ENCODE measurements around the gene NUP62CL. TPM values are rescaled to one million over a fixed set of nuclear protein-coding genes. Genes with fewer than 3 reads are reported as not detected.
A peak's percentile ranks its signal among the peaks of the same experiment; 100 is the strongest.
"Not testable (repeated sequence)": the region's sequence is repeated elsewhere in the genome, so short reads cannot be mapped to it uniquely, and the experiment has no call there.

The NUP62CL gene
- total RNA-seq, 2 experiments from 2014 or later, result 1.9 to 3.7 TPM

GRCh38 chrX:107207943-107208342, 1.7 kb upstream of the NUP62CL start:
- Mint-ChIP-seq H3K27me3 (peaks cover 7% of the 10 kb centered on the region), H3K27ac (no peak overlapping the region), H3K36me3 (ENCODE audit: low read depth) (no peaks in the 10 kb centered on the region), H3K4me3 (no peak overlapping the region), H3K9me3 (no peaks in the 10 kb centered on the region), H3K4me1 (ENCODE audit: low read depth) (peaks cover 2% of the 10 kb centered on the region)
- no peak for ATAC-seq
- ChIA-PET POLR2A (no interaction called here), CTCF (no interaction called here)
- no peak for DNase-seq
- TF ChIP-seq, protein P1, sequence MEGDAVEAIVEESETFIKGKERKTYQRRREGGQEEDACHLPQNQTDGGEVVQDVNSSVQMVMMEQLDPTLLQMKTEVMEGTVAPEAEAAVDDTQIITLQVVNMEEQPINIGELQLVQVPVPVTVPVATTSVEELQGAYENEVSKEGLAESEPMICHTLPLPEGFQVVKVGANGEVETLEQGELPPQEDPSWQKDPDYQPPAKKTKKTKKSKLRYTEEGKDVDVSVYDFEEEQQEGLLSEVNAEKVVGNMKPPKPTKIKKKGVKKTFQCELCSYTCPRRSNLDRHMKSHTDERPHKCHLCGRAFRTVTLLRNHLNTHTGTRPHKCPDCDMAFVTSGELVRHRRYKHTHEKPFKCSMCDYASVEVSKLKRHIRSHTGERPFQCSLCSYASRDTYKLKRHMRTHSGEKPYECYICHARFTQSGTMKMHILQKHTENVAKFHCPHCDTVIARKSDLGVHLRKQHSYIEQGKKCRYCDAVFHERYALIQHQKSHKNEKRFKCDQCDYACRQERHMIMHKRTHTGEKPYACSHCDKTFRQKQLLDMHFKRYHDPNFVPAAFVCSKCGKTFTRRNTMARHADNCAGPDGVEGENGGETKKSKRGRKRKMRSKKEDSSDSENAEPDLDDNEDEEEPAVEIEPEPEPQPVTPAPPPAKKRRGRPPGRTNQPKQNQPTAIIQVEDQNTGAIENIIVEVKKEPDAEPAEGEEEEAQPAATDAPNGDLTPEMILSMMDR (IDR thresholded peaks at IDR 0.05), result no peak
- intact Hi-C loops (cut with micrococcal nuclease), result no loop called here

GRCh38 chrX:107207089-107207488, 856 bp upstream of the NUP62CL start:
- no peak for DNase-seq
- no peak overlapping the region for H3K27ac Mint-ChIP-seq
- H3K4me3 Mint-ChIP-seq, result no peak overlapping the region
- CTCF ChIA-PET, result no interaction called here
- ATAC-seq, result no peak
- TF ChIP-seq, protein P1 (IDR thresholded peaks at IDR 0.05), result no peak
- H3K9me3 Mint-ChIP-seq, result no peaks in the 10 kb centered on the region
- POLR2A ChIA-PET, result no interaction called here
- H3K36me3 Mint-ChIP-seq (ENCODE audit: low read depth), result no peaks in the 10 kb centered on the region
- H3K4me1 Mint-ChIP-seq (ENCODE audit: low read depth), result peaks cover 2% of the 10 kb centered on the region
- intact Hi-C loops (cut with micrococcal nuclease), result no loop called here
- peaks cover 7% of the 10 kb centered on the region for H3K27me3 Mint-ChIP-seq

DNA sequence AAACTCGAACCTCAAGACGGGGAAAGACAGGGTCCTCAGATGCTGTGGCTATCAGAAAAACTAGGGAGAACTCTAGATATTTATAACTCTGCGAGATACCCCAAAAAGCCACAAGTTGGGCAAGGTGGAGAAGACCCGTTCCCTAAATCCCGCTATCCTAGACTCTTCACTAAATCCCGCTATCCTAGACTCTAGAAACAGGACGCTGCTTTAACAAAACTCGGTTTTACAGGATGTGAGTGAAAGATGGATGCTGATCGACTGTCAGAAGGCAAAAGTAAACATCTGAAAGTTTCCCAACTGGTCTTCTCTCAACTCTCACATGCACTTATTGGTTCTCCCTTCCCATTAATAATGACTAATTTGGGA, 448 bp upstream of the NUP62CL start:
- no peak overlapping the region for H3K27ac Mint-ChIP-seq
- DNase-seq, result no peak
- ChIA-PET CTCF (no interaction called here), POLR2A (interaction anchor here (0.6 kb wide), 1 partner anchor 263 kb away, joined by 3 read pairs; no protein-coding TSS in a partner anchor)
- H3K36me3 Mint-ChIP-seq (ENCODE audit: low read depth), result no peaks in the 10 kb centered on the region
- TF ChIP-seq, protein P1 (IDR thresholded peaks at IDR 0.05), result no peak
- H3K27me3 Mint-ChIP-seq, result peaks cover 7% of the 10 kb centered on the region
- H3K4me3 Mint-ChIP-seq, result peak overlapping the region; percentile 87
- peaks cover 2% of the 10 kb centered on the region for H3K4me1 Mint-ChIP-seq (ENCODE audit: low read depth)
- ATAC-seq, result no peak
- H3K9me3 Mint-ChIP-seq, result no peaks in the 10 kb centered on the region
- intact Hi-C loops (cut with micrococcal nuclease), result no loop called here

DNA sequence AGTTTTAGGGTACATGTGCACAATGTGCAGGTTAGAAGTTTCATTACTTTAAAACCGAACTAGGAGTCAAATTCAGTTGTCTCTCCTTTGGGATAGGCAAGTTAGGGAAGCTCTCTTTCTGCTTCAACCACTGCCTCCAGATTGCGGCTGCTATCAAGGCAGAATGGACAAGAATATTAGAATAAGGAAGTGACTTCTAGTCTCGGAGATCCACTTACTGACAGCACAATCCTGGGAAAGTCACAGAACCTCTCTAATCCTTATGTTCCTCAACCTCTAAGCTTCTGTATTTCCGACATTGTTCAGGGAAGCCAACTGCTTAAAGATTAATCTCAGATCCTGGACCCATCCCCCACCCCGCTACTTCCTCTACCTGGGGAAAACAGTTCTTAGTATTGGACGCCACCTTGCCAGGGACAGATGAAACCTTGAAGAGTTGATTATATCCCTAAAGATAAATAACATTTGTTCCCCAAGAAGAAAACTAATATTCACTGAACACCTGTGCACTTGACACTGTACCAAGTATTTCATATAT, 2.1 kb downstream of the NUP62CL start:
- peaks cover 7% of the 10 kb centered on the region for H3K27me3 Mint-ChIP-seq

DNA sequence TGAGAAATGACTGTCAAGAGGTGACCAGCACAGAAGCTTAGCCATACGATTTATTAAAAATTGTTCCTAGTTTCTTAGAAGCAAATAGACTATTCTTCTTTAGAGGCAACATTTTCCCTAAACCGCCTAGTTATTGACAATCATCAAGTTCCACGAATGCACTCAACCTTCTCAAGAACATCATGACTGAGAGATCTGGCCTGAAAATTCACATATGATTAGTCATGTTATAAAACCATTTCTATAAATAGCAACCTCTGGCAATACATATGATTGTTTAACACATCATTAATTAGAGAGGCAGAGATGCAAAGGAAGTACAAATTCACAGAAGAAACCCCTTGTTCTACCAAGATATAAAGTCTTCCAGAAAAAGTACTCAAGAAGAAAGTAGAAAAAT, 6.7 kb downstream of the NUP62CL start:
- Mint-ChIP-seq H3K27ac (no peak overlapping the region), H3K9me3 (no peaks in the 10 kb centered on the region), H3K27me3 (no peaks in the 10 kb centered on the region), H3K4me1 (ENCODE audit: low read depth) (no peaks in the 10 kb centered on the region), H3K36me3 (ENCODE audit: low read depth) (no peaks in the 10 kb centered on the region), H3K4me3 (no peak overlapping the region)
- intact Hi-C loops (cut with micrococcal nuclease), result no loop called here
- POLR2A ChIA-PET, result no interaction called here
- TF ChIP-seq, protein P1 (IDR thresholded peaks at IDR 0.05), result no peak
- no peak for ATAC-seq
- no peak for DNase-seq
- CTCF ChIA-PET, result no interaction called here

More for the DNA sequence above, 2.1 kb downstream of the NUP62CL start:
- Mint-ChIP-seq H3K27ac (no peak overlapping the region), H3K4me1 (ENCODE audit: low read depth) (peaks cover 2% of the 10 kb centered on the region), H3K36me3 (ENCODE audit: low read depth) (no peaks in the 10 kb centered on the region), H3K4me3 (no peak overlapping the region), H3K9me3 (no peaks in the 10 kb centered on the region)
- no peak for DNase-seq
- TF ChIP-seq, protein P1 (IDR thresholded peaks at IDR 0.05), result no peak
- CTCF ChIA-PET, result no interaction called here
- POLR2A ChIA-PET, result no interaction called here
- ATAC-seq, result no peak
- intact Hi-C loops (cut with micrococcal nuclease), result no loop called here

- H3K27ac Mint-ChIP-seq; intact Hi-C loops (cut with micrococcal nuclease); H3K27me3 Mint-ChIP-seq; POLR2A ChIA-PET; H3K4me1 Mint-ChIP-seq (ENCODE audit: low read depth); ATAC-seq; H3K4me3 Mint-ChIP-seq; CTCF ChIA-PET; H3K36me3 Mint-ChIP-seq (ENCODE audit: low read depth); H3K9me3 Mint-ChIP-seq; DNase-seq: not testable (repeated sequence)
These were observed 8.2 kb downstream of the NUP62CL start for GRCh38 chrX:107198074-107198473.

All from activated CD8-positive, alpha-beta T cell treated with anti-CD3 and anti-CD28 coated beads for 36 hours (primary cell).